ENCODE data around the gene ZNF765.
A peak's percentile ranks its signal among the peaks of the same experiment; 100 is the strongest.
"Not testable (repeated sequence)": the region's sequence is repeated elsewhere in the genome, so short reads cannot be mapped to it uniquely, and the experiment has no call there.

ZNF765 gene

DNA sequence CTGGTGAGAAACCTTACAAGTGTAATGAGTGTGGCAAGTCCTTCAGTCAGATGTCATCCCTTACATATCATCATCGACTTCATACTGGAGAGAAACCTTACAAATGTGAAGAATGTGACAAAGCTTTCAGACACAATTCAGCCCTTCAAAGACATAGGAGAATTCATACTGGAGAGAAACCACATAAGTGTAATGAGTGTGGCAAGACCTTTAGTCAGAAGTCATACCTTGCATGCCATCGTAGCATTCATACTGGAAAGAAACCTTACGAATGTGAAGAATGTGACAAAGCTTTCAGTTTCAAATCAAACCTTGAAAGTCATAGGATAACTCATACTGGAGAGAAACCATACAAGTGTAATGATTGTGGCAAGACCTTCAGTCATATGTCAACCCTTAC, 13.6 kb upstream of the ZNF765 start:
- Histone ChIP-seq H3K36me3 (ENCODE audit: control insufficient read depth, insufficient read depth, low read length) (peaks cover 17% of the 10 kb centered on the region; the same call in 1 of the 2 replicates), H3K27me3 (ENCODE audit: control insufficient read depth, insufficient read depth, low read length) (no peaks in the 10 kb centered on the region), H3K27ac (ENCODE audit: low read length) (no peak overlapping the region), H3K4me1 (ENCODE audit: control insufficient read depth, insufficient read depth, low read length) (no peaks in the 10 kb centered on the region), H3K4me3 (ENCODE audit: low read length) (no peak overlapping the region), H3K9me3 (ENCODE audit: control insufficient read depth, insufficient read depth, low read length) (peaks cover 4% of the 10 kb centered on the region; the same call in 1 of the 2 replicates)
- DNase-seq (ENCODE audit: low read depth, low spot score) = no peak
- no CpG with 5 or more reads among the region's 3 CpGs for whole genome bisulfite sequencing (ENCODE audit: insufficient coverage, insufficient read length)

- H3K4me1 ChIP-seq (ENCODE audit: control insufficient read depth, insufficient read depth, low read length) = no peaks in the 10 kb centered on the region
- H3K9me3 ChIP-seq (ENCODE audit: control insufficient read depth, insufficient read depth, low read length) = no peaks in the 10 kb centered on the region
- H3K36me3 ChIP-seq (ENCODE audit: control insufficient read depth, insufficient read depth, low read length) = no peaks in the 10 kb centered on the region; the same call in 1 of the 2 replicates
- H3K27me3 ChIP-seq (ENCODE audit: control insufficient read depth, insufficient read depth, low read length) = no peaks in the 10 kb centered on the region
- no peak overlapping the region for H3K27ac ChIP-seq (ENCODE audit: low read length)
- H3K4me3 ChIP-seq (ENCODE audit: low read length) = no peak overlapping the region
- no peak for DNase-seq (ENCODE audit: low read depth, low spot score)
- WGBS (ENCODE audit: insufficient coverage, insufficient read length) = no CpG with 5 or more reads among the region's 3 CpGs
These were observed 6.8 kb upstream of the ZNF765 start for GRCh38 chr19:53388168-53388567.

- Histone ChIP-seq H3K4me3 (ENCODE audit: low read length) (no peak overlapping the region), H3K27me3 (ENCODE audit: control insufficient read depth, insufficient read depth, low read length) (no peaks in the 10 kb centered on the region), H3K4me1 (ENCODE audit: control insufficient read depth, insufficient read depth, low read length) (no peaks in the 10 kb centered on the region), H3K27ac (ENCODE audit: low read length) (no peak overlapping the region), H3K36me3 (ENCODE audit: control insufficient read depth, insufficient read depth, low read length) (no peaks in the 10 kb centered on the region), H3K9me3 (ENCODE audit: control insufficient read depth, insufficient read depth, low read length) (no peaks in the 10 kb centered on the region)
- WGBS (ENCODE audit: insufficient coverage, insufficient read length) = no CpG with 5 or more reads among the region's 5 CpGs
- no peak for DNase-seq (ENCODE audit: low read depth, low spot score)
These were observed 6.0 kb upstream of the ZNF765 start for GRCh38 chr19:53388904-53389303.

- Histone ChIP-seq H3K9me3 (ENCODE audit: control insufficient read depth, insufficient read depth, low read length) (no peaks in the 10 kb centered on the region), H3K4me3 (ENCODE audit: low read length) (no peak overlapping the region), H3K27me3 (ENCODE audit: control insufficient read depth, insufficient read depth, low read length) (no peaks in the 10 kb centered on the region), H3K36me3 (ENCODE audit: control insufficient read depth, insufficient read depth, low read length) (no peaks in the 10 kb centered on the region), H3K4me1 (ENCODE audit: control insufficient read depth, insufficient read depth, low read length) (no peaks in the 10 kb centered on the region), H3K27ac (ENCODE audit: low read length) (no peak overlapping the region)
- no peak for DNase-seq (ENCODE audit: low read depth, low spot score)
- no CpG with 5 or more reads among the region's 8 CpGs for WGBS (ENCODE audit: insufficient coverage, insufficient read length)
These were observed 5.4 kb upstream of the ZNF765 start for GRCh38 chr19:53389571-53389970.

GRCh38 chr19:53389978-53390377, 5.0 kb upstream of the ZNF765 start:
- no peak overlapping the region for H3K27ac ChIP-seq (ENCODE audit: low read length)
- H3K4me1 ChIP-seq (ENCODE audit: control insufficient read depth, insufficient read depth, low read length) = peaks cover 1% of the 10 kb centered on the region; the same call in 1 of the 2 replicates
- WGBS (ENCODE audit: insufficient coverage, insufficient read length) = no CpG with 5 or more reads among the region's 22 CpGs
- no peaks in the 10 kb centered on the region for H3K27me3 ChIP-seq (ENCODE audit: control insufficient read depth, insufficient read depth, low read length)
- peak; percentile 31 for DNase-seq (ENCODE audit: low read depth, low spot score)
- no peaks in the 10 kb centered on the region for H3K9me3 ChIP-seq (ENCODE audit: control insufficient read depth, insufficient read depth, low read length)
- H3K4me3 ChIP-seq (ENCODE audit: low read length) = no peak overlapping the region
- H3K36me3 ChIP-seq (ENCODE audit: control insufficient read depth, insufficient read depth, low read length) = no peaks in the 10 kb centered on the region

GRCh38 chr19:53394522-53394973, 401 bp upstream of the ZNF765 start:
- Histone ChIP-seq H3K27ac (ENCODE audit: low read length) (no peak overlapping the region), H3K4me1 (ENCODE audit: control insufficient read depth, insufficient read depth, low read length) (peaks cover 1% of the 10 kb centered on the region; the same call in 1 of the 2 replicates), H3K27me3 (ENCODE audit: control insufficient read depth, insufficient read depth, low read length) (no peaks in the 10 kb centered on the region), H3K36me3 (ENCODE audit: control insufficient read depth, insufficient read depth, low read length) (peaks cover 2% of the 10 kb centered on the region; the same call in 1 of the 2 replicates), H3K4me3 (ENCODE audit: low read length) (peak overlapping the region; percentile 96; the same call in 1 of the 2 replicates), H3K9me3 (ENCODE audit: control insufficient read depth, insufficient read depth, low read length) (no peaks in the 10 kb centered on the region)
- no CpG with 5 or more reads among the region's 18 CpGs for WGBS (ENCODE audit: insufficient coverage, insufficient read length)
- peak; percentile 22 for DNase-seq (ENCODE audit: low read depth, low spot score)

DNA sequence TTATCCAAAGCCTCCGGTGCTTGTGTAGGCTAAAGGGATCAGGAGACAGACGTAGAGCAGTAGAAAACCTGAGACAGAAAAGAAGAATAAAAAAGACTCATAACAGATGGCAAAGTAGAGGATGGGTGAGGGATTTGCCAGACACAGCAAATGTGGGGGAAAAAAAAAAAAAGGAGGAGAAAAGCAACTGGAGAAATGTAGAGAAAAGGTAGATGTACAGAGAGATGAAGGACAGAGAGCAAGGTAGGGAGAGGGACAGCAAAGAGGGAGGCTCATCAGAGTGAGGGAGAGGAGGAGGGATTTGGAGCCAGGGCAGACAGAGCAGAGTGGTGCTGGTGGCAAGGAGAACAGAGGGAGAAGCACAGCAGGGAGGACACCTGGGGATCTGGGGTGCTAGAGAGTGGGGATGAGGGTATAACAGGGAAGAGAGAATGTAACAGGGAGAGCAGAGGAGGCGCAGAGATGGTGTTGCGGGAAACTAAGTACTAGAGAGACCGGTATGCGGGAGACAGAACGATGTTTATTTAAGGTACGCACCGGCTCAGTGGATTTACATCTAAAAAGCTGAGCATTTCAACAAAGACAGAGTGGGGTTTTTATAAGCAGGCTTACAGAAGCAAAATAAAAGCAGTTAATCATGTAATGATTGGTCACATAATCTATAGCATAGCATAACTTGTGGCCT, 1.0 kb downstream of the ZNF765 start:
- no CpG with 5 or more reads among the region's 9 CpGs for WGBS (ENCODE audit: insufficient coverage, insufficient read length)

DNA sequence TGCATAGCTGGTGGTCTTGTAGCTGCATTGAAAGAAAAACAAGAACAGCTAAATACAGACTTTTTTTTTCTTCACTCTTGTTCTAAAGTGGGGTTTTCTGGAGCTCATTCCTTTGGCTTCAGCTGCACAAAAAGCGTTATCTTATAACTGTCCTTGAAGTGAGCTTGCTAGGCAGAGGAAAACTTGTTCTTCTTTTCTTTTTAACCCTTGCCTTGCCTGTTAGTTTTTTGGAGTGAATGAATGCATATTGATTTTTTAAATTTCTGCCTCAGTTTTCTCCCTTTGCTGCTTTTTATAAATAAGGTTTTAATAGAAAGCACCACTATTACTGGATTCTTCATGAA, 1.5 kb downstream of the ZNF765 start:
- H3K27me3 ChIP-seq (ENCODE audit: control insufficient read depth, insufficient read depth, low read length) = no peaks in the 10 kb centered on the region
- DNase-seq (ENCODE audit: low read depth, low spot score) = no peak
- peaks cover 1% of the 10 kb centered on the region; the same call in 1 of the 2 replicates for H3K4me1 ChIP-seq (ENCODE audit: control insufficient read depth, insufficient read depth, low read length)
- no peaks in the 10 kb centered on the region for H3K9me3 ChIP-seq (ENCODE audit: control insufficient read depth, insufficient read depth, low read length)
- no peak overlapping the region for H3K27ac ChIP-seq (ENCODE audit: low read length)
- peaks cover 2% of the 10 kb centered on the region; the same call in 1 of the 2 replicates for H3K36me3 ChIP-seq (ENCODE audit: control insufficient read depth, insufficient read depth, low read length)
- H3K4me3 ChIP-seq (ENCODE audit: low read length) = no peak overlapping the region
- WGBS (ENCODE audit: insufficient coverage, insufficient read length) = no CpG with 5 or more reads among the region's 1 CpG

More for the DNA sequence above, 1.0 kb downstream of the ZNF765 start:
- H3K4me1 ChIP-seq (ENCODE audit: control insufficient read depth, insufficient read depth, low read length); H3K9me3 ChIP-seq (ENCODE audit: control insufficient read depth, insufficient read depth, low read length); H3K27ac ChIP-seq (ENCODE audit: low read length); H3K36me3 ChIP-seq (ENCODE audit: control insufficient read depth, insufficient read depth, low read length); H3K27me3 ChIP-seq (ENCODE audit: control insufficient read depth, insufficient read depth, low read length); DNase-seq (ENCODE audit: low read depth, low spot score): not testable (repeated sequence)
- peak overlapping the region; percentile 96; the same call in 1 of the 2 replicates for H3K4me3 ChIP-seq (ENCODE audit: low read length)

GRCh38 chr19:53397918-53398317, 3.0 kb downstream of the ZNF765 start:
- not testable (repeated sequence) for H3K9me3 ChIP-seq (ENCODE audit: control insufficient read depth, insufficient read depth, low read length); H3K27ac ChIP-seq (ENCODE audit: low read length); H3K27me3 ChIP-seq (ENCODE audit: control insufficient read depth, insufficient read depth, low read length); H3K36me3 ChIP-seq (ENCODE audit: control insufficient read depth, insufficient read depth, low read length); DNase-seq (ENCODE audit: low read depth, low spot score); H3K4me1 ChIP-seq (ENCODE audit: control insufficient read depth, insufficient read depth, low read length); H3K4me3 ChIP-seq (ENCODE audit: low read length)
- WGBS (ENCODE audit: insufficient coverage, insufficient read length) = no CpG with 5 or more reads among the region's 1 CpG

GRCh38 chr19:53409505-53410204, 14.7 kb downstream of the ZNF765 start:
- WGBS (ENCODE audit: insufficient coverage, insufficient read length) = no CpG with 5 or more reads among the region's 7 CpGs
- H3K4me1 ChIP-seq (ENCODE audit: control insufficient read depth, insufficient read depth, low read length) = no peaks in the 10 kb centered on the region
- H3K36me3 ChIP-seq (ENCODE audit: control insufficient read depth, insufficient read depth, low read length) = peaks cover 23% of the 10 kb centered on the region; the same call in 1 of the 2 replicates
- DNase-seq (ENCODE audit: low read depth, low spot score) = no peak
- H3K27me3 ChIP-seq (ENCODE audit: control insufficient read depth, insufficient read depth, low read length) = no peaks in the 10 kb centered on the region
- peaks cover 1% of the 10 kb centered on the region for H3K9me3 ChIP-seq (ENCODE audit: control insufficient read depth, insufficient read depth, low read length)
- H3K27ac ChIP-seq (ENCODE audit: low read length) = no peak overlapping the region
- H3K4me3 ChIP-seq (ENCODE audit: low read length) = no peak overlapping the region

Data from iPS DF 6.9 (cell line).